GM03348 (cell line): ENCODE measurements around the gene RALGPS1.
A peak's percentile ranks its signal among the peaks of the same experiment; 100 is the strongest.
"Not testable (repeated sequence)": the region's sequence is repeated elsewhere in the genome, so short reads cannot be mapped to it uniquely, and the experiment has no call there.

Source experiments
- DNase-seq: peaks from one replicate; pipeline ENCODE4 v3.0.0; 2012; ENCODE audit warnings: low spot score

RALGPS1 gene

DNA sequence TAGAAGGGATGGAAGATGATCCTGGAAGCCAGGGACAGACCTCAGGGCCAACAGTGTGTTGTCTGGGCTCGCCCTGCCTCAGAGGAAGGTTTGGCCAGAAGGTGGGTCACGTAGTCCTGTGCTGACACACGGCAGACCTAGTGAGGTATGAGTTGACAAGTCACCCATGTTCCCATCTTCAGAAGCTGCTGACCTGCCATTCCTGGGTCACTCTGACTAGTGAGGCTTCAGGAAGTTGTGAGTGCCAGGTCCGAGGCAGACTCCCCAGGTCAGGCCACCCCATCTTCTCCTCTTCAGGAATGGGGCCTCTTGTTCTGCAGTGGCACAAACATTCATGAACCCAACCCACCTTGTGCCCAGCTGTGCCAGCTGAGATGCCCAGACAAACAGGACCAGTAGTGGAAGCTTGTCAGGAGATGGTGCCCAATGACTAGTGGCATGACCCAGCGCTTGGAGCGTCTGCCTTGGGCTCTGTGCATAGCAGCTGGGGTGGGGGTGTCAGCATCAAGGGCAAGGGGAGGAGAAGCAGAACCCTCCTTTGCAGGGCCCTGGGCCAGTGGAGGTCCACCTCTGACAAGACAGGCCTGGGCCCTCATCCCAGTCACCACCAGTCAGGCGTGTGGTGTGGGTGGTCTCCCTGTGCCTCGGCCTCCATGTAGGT lies 224.6 kb downstream of the RALGPS1 start:
- DNase-seq: no peak

GRCh38 chr9:127139775-127140174 lies 225.2 kb downstream of the RALGPS1 start:
- no peak for DNase-seq

DNA sequence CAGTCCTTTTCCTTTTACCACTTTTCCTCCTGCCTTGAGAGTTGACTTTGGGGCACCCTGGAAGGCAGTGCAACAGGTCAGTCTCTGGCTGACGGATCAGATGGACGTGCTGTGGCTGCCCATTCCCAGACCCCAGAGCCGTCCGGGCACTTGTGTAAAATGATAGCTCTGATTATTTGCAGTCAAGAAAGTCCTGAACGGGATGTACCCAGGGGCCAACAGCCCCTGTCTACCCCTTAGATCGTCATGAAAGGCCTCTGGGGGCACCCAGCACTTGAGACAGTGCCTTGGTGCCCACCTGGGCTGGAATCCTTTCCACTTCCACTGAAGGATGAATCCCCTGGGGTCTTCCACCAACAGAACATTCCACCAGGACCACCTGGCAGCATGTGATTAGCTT lies 225.6 kb downstream of the RALGPS1 start:
- DNase-seq: no peak

GRCh38 chr9:127140842-127141675 lies 226.5 kb downstream of the RALGPS1 start:
- no peak for DNase-seq

DNA sequence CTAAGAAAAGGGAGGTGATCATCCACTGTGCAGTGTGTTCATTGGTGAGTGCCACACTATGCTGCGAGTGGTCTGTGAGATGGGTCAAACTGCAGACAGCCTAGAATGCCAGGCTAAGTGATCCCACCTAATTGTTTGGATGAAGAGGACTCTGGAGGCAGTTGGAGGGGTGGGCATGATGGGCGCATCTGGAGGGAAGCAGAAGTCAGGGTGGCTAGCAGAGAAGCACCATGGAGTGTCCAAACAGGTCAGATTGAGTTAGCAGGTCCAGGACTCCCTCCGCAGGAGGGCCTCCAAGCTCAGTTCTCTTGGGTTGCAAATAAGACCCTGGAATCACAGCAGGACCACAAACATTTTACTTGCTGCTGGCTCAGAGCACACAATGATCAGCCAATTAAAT lies 227.7 kb downstream of the RALGPS1 start:
- no peak for DNase-seq

DNA sequence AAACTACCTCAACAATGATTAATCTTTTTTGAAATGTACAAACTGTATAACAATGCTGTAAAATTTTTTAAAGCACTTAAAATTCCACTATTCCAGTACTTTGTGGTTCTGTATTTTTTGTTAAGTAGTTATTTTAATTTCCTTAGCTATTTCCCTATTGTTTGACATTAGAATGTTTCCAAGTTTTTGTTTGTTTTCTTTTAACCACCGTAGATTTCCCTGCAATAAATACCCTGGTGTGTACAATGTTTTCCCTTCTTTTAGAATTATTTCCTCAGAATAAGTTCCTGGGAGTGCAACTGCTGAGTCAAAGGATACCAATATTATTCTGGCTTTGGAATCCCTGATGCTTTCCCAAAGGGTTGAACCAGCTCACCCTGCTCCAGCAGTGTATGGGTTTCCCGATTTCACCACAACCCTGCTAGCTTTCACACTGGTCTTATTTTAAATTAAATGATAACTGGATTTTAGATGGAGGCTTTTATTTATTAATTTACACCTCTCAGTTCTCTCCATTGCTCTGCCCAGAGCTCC lies 228.4 kb downstream of the RALGPS1 start:
- no peak for DNase-seq

- no peak for DNase-seq
These were observed 229.4 kb downstream of the RALGPS1 start for GRCh38 chr9:127143920-127144465.

GRCh38 chr9:127144670-127145445 lies 230.3 kb downstream of the RALGPS1 start:
- DNase-seq: no peak

- not testable (repeated sequence) for DNase-seq
These were observed 232.3 kb downstream of the RALGPS1 start for GRCh38 chr9:127146841-127147240.

- DNase-seq: no peak
These were observed 232.7 kb downstream of the RALGPS1 start for GRCh38 chr9:127147251-127147650.

- DNase-seq: no peak
These were observed 233.4 kb downstream of the RALGPS1 start for GRCh38 chr9:127148014-127148413.

- no peak for DNase-seq
These were observed 234.4 kb downstream of the RALGPS1 start for GRCh38 chr9:127149010-127149409.

DNA sequence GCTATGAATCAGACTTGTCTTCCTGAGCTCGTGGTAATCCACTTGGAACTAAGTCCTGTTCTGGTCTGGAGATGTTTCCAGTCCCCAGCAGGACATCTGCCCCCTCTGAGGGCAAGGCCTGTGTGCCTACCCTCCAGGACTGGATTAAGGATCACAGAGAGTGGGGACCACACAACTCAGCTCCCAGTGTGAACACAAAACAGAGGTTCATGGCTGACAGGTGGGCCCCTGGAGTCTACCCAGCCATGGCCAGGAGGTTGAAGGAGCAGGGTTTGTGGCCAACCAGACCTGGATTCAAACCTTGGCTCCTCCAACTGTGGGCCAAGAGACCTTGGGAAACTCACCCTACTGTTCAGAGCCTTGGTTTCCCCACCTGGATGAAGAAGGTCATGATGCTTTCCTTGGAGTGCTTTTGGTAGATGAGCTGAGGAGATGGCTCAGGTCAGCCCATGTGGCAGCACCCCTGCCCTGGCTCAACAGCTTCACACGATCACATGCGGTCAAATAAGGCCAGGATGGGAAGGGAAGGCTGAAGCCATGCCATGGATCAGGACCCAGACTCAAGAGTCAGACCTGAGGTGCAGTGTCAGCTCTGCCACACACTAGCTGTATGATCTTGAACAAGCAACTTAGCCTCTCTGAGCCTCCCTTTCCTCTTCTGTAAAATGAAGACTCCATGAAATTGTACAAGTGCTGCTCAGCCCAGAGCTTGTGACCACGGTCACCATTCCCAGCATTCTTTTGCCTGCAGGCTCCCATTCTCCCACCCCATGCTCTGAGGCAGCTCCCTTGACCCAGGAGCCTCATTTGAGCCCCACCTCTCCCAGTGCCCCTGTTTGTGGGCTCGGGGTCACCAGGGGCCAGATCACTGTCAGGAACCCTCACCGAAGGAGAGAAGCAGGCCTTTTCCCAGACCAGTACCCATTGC lies 235.1 kb downstream of the RALGPS1 start:
- no peak for DNase-seq

GRCh38 chr9:127153501-127153900 lies 238.9 kb downstream of the RALGPS1 start:
- no peak for DNase-seq

DNA sequence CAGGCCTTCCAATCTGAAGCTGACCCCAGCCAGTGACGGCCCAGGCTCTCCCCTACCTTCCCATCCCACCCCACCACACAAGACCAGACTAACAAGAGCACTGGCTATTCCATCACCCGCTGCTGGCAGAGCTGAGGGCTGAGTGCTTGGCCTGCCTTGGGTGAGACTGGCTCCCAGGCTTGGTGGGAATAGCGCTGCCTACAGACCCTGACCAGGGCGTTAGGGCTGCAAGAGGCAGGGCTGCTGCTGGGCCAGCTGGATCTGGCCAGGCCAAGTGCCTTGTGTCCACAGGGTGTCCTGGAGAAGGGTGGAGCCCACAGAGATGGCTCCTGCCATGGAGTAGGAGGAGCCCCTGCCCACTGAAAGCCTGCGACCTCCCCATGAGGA lies 239.4 kb downstream of the RALGPS1 start:
- DNase-seq: no peak

DNA sequence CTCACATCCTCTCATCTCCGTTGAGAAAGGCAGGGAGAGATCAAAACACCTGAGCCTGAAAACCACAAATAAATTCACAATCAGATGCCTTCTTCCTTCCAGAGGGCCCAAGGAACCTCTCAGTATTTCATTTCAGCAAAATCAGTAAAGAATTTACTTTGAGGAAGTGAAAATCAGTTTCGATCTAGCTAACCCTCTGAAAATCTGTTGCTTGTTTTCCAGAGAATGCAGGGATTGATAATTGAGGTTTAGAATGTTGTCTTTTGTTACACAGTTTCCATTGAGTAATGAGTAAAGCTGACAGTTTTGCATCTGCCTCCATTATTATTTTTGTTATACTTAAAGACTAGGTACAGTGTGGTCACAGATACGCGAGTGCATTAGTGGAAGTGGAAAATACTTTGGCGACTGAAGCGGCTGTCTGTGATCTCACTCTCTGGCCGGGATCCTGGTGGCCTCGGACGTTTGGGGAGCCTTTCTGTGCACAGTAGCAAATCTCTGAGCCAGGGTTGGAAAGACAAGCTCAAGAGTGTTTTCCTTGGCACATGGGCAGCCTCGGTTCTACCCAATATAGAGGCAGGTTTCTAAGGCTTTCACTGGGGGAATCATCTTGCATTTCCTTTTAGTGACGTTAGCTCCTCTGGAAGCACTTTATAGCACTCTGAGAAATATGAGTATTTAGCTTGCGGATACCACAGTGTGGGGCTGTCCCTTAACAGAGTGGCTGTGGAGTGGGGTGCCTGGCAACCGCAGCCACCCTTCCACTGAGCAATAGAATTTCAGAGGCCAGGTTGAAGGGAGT lies 240.0 kb downstream of the RALGPS1 start:
- peak; percentile 51 for DNase-seq

DNA sequence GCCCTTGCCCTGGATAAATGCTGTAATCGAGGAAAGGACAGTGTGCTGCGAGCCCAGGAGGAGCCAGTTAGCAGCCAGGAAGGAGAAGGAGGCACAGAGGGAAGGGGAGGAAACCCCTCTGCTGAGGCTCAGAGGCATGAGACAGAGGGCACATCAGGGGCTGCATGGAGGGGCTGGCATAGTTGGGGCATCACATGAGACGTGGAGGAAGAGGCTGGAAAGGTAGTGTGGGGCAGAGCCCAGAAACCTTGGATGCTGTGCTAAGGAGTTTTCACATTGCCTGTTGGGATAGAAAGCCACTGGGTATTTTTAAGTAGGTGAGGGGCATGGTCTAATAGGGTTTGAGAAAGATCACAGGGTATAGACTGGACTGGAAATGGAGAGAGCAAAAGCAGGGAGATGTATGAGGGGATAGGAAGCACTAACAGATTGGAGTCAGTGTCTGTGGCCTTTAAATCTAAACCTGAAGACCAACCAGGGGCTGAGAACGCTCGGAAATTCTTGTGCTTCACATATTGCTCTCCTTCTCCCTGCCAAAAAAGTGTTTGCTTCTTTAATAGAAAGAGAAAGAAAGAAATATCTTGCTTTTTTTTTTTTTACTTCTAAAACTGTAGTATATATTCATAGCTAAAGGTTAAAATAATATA lies 240.9 kb downstream of the RALGPS1 start:
- DNase-seq: no peak

DNA sequence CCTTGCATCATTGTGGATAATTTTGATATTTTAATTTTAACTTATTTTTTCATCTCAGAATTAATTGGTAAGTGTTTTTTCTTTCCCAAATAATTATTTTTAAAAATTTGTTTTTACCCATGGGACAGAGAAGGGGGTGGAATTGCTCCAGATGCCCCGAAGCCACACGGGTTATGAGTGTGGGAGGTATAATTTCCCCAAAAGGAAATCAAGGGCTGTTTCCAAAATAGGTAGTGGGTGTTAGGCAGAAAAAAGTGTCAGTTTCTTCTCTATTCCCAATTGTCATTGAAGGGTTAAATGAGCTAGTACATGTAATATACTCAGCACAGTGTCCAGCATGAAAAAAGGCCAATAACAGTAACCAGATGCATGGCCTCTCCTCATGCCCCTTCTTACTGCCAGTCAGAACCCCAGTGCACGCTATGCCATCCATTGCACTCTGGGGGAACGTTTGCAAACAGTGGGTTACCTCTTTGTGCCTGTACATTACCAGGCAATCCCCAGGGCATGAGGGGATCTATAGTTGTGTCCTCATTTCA lies 244.3 kb downstream of the RALGPS1 start:
- no peak for DNase-seq

DNA sequence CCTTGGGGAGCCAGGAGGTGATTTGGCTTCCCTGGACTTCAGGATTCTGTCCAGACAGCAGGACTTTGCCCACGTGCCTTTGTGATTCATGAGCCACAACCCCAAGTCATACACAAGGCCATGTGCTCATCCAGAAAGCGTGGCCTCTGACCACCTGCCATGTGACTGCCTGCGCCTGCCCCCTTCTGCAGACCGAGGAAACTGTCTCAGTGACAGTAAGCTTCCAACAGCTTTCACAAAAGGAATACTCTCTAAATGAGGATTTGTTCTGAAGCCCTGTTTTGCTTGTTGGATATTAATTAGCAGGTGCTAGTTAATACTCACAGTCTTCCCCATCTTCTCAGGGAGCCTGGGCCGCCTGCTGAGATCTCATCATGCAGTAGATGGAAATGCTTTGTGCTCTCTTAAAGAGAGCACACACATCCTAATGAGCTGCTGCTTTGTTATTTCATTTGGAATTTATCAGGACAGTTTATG lies 244.8 kb downstream of the RALGPS1 start:
- peak; percentile 81 for DNase-seq
